GM12878 (cell line): Measurements from ENCODE around the gene TMEM236. TPM values are rescaled to one million over a fixed set of nuclear protein-coding genes. Genes with fewer than 3 reads are reported as not detected.

Experiments used
- ATF7 ChIP-seq: fragments of 450-650 bp; IDR thresholded peaks from 2 replicates; pipeline ENCODE4 v1.6.1; 2016; ENCODE audit warnings: low read depth, mild to moderate bottlenecking
- CTCF ChIP-seq, 3 experiments: IDR thresholded peaks in 2 of 3; conservative IDR thresholded peaks in 1 of 3; 2 replicates each; pipeline ENCODE4 v1.5.1; 2011; ENCODE audit warnings: low read depth in 3 of 3, low read length in 3 of 3, mild to moderate bottlenecking in 3 of 3, control low read depth in 2 of 3, moderate library complexity in 2 of 3, inconsistent platforms in 1 of 3, mixed read lengths in 1 of 3; ENCODE audit not compliant: control insufficient read depth in 2 of 3, insufficient read depth in 1 of 3; ENCODE audit errors: extremely low read depth in 1 of 3
- E4F1 ChIP-seq: fragments of 450-650 bp; IDR thresholded peaks from 2 replicates; pipeline ENCODE4 v1.6.1; 2018; ENCODE audit warnings: borderline replicate concordance, mild to moderate bottlenecking; ENCODE audit not compliant: partially characterized antibody
- HSF1 ChIP-seq: fragments of 150-350 bp; IDR thresholded peaks from 2 replicates; pipeline ENCODE4 v1.6.1; 2014; ENCODE audit warnings: mild to moderate bottlenecking, low read depth, low read length
- SUZ12 ChIP-seq: fragments of 200-600 bp; sonication (generic); IDR thresholded peaks from one replicate; pipeline ENCODE4 v1.6.1; 2018; ENCODE audit warnings: antibody characterized with exemption, mild to moderate bottlenecking; ENCODE audit not compliant: unreplicated experiment
- TCF3 ChIP-seq: IDR thresholded peaks from 2 replicates; pipeline ENCODE4 v1.6.1; 2012; ENCODE audit warnings: low read depth, mild to moderate bottlenecking, low read length, borderline replicate concordance; ENCODE audit not compliant: insufficient read depth
- YY1 ChIP-seq: IDR thresholded peaks from 2 replicates; pipeline ENCODE4 v1.6.1; 2011; ENCODE audit warnings: low read depth, mild to moderate bottlenecking, low read length
- ZBTB11 ChIP-seq: fragments of 450-650 bp; formaldehyde crosslinking; IDR thresholded peaks from 2 replicates; pipeline ENCODE4 v1.5.0; 2022; ENCODE audit warnings: mild to moderate bottlenecking, missing genetic modification characterization
- ZBTB33 ChIP-seq: fragments of 450-650 bp; IDR thresholded peaks from 2 replicates; pipeline ENCODE4 v1.6.1; 2017; ENCODE audit warnings: mild to moderate bottlenecking
- polyA plus RNA-seq, 11 experiments: library from polyadenylated mRNA; depleted of rRNA in 4 of 11; unstranded in 6 of 11; stranded (reverse) in 5 of 11; fragments of >200 nt; fragmentation: Nextera tagmentation in 4 of 11; fragmentation: Illumina TruSeq in 1 of 11; extraction: Ambion mirVana in 4 of 11; extraction: Trizol in 1 of 11; gene quantifications; 1 replicate in 1 of 11; 2 replicates in 10 of 11; pipeline versions ENCODE4 v1.2.1 to v1.2.3, GENCODE V29; 2011 to 2016; ENCODE audit warnings: inconsistent platforms in 2 of 11, missing spikeins in 2 of 11, low read depth in 1 of 11
- total RNA-seq, 4 experiments: library from RNA; depleted of rRNA in 3 of 4; stranded (reverse); fragments of >200 nt in 3 of 4; fragmentation: Illumina TruSeq in 1 of 4; extraction: Trizol in 1 of 4; gene quantifications; 2 replicates each; pipeline versions ENCODE4 v1.2.1 to v1.2.3, GENCODE V29; 2013 to 2021

The TMEM236 gene
- total and polyA plus RNA-seq, 10 of the 15 experiments (the other 5 are each of a cell fraction or from before 2014, with no cell fraction given), result 0.03 TPM; not detected in 9

GRCh38 chr10:17805921-17806577, 54.0 kb downstream of the TMEM236 start (continued):
- TF ChIP-seq ZBTB11, result no peak
- no peak for TF ChIP-seq ZBTB33
- no peak for TF ChIP-seq E4F1
- TF ChIP-seq ATF7, result no peak
- TF ChIP-seq TCF3, result no peak
- no peak for TF ChIP-seq SUZ12
- no peak for TF ChIP-seq YY1
- peak; percentile 39; a peak in 5 of 6 replicates for TF ChIP-seq CTCF (IDR thresholded peaks at IDR 0.05 in 2 of 3, conservative IDR thresholded peaks at IDR 0.05 in 1 of 3; ENCODE audit: control insufficient read depth in 2 of 3, extremely low read depth in 1 of 3, insufficient read depth in 1 of 3, low read depth in 3 of 3, low read length in 3 of 3)
- TF ChIP-seq HSF1, result no peak
- TF ChIP-seq, all 136 proteins: peak for 2
